Globus pallidus (tissue), 1 donor: ENCODE results near the gene ZBTB46.
"Not testable (repeated sequence)": the region's sequence is repeated elsewhere in the genome, so short reads cannot be mapped to it uniquely, and the experiment has no call there.

Source experiments
- DNase-seq: peaks from one replicate; pipeline ENCODE4 v3.0.0-alpha.2; 2015; ENCODE audit warnings: low spot score

Gene ZBTB46

DNA sequence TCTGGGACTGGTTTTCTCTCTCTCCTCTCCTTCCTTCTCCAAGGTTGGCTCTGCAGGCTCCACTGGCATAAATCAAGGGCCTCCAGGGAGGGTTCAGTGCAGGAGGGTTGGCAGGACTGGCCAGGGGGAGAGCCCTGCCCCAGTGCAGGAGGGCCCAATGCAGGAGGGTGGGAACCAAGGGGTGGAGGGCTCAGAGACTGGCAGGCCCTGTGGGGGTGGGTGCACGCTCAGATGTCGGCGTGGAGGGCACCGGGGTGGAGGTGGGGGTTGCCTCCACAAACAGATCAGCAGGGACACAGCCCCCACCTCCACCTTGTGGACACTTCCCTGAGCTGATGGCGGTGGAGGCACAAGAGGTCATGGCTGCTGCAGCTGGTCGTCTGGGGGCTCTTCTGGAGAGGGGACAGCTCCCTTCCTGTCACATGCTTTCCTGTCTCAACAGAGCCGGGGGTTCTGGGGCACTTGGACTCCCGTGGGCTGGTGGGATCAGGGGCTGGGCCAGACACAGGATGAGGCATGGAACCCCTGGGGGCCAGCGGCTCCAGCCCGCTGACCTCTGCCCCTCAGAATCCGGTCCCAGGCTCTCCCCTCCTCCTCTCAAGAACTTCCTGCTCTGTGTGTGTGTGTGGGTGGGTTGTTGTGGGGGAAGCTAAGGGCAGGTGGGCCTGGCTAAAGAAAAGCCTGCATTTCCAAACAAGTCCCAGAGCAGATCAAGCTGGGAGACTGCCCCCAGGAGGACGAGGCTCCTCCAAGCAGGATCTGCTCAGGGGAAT, 27.5 kb upstream of the ZBTB46 start:
- no peak for DNase-seq

- no peak for DNase-seq
Measured at GRCh38 chr20:63857764-63858392, 26.8 kb upstream of the ZBTB46 start.

GRCh38 chr20:63856098-63856511, 25.0 kb upstream of the ZBTB46 start:
- DNase-seq = no peak

DNA sequence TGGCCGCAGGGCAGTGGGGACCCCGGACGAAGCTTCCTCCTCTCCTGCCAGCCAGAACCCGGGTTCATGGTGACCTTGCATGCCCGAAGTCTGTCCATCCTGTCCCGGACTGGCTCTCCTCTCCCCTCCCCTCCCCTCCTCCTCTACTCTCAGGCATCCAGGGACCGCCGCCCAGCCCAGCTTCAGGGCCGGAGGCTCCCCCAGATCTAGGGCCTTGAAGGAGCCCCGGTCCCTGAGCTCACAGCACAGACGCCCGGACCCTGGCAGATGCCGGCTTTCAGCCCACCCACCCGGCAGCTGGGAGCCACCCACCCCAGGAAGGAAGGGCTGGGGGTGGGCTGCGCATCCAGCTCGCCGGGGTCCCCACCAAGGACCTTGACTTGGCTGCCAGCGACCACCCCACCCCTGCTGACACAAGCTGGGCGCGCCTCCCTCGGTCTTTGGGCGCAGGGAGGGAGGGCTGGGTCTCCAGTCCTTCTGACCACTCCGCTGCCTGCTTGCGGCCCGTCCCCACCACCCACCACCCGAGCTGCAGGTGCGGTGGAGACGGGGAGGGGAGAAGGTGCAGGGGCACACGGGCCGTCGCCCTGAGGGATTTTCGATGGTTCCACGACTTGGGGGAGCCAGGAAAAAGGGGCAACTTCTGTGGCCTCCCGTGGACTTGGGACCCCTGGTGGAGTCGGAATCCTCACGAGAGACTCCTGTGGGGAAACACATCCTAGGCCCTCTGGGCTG, 24.5 kb upstream of the ZBTB46 start:
- DNase-seq = no peak

GRCh38 chr20:63854766-63855362, 23.8 kb upstream of the ZBTB46 start:
- DNase-seq = no peak

GRCh38 chr20:63854069-63854765, 23.2 kb upstream of the ZBTB46 start:
- DNase-seq = no peak

DNA sequence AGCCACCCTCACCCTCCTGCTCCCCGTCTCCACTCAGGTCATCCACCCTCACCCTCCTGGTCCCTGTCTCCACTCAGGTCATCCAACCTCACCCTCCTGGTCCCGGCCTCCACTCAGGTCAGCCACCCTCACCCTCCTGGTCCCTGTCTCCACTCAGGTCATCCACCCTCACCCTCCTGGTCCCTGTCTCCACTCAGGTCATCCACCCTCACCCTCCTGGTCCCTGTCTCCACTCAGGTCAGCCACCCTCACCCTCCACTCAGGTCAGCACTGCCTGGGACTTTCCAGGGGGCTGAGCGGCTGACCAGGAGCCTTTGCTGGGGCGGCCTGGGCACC, 22.6 kb upstream of the ZBTB46 start:
- DNase-seq = not testable (repeated sequence)

GRCh38 chr20:63851548-63851943, 20.5 kb upstream of the ZBTB46 start:
- not testable (repeated sequence) for DNase-seq

- no peak for DNase-seq
Measured at GRCh38 chr20:63850689-63851547, 19.9 kb upstream of the ZBTB46 start.

- no peak for DNase-seq
Measured at GRCh38 chr20:63848003-63848911, 17.2 kb upstream of the ZBTB46 start.

- no peak for DNase-seq
Measured at GRCh38 chr20:63847237-63848002, 16.4 kb upstream of the ZBTB46 start.

- DNase-seq = no peak
Measured at GRCh38 chr20:63846888-63847236, 15.8 kb upstream of the ZBTB46 start.

DNA sequence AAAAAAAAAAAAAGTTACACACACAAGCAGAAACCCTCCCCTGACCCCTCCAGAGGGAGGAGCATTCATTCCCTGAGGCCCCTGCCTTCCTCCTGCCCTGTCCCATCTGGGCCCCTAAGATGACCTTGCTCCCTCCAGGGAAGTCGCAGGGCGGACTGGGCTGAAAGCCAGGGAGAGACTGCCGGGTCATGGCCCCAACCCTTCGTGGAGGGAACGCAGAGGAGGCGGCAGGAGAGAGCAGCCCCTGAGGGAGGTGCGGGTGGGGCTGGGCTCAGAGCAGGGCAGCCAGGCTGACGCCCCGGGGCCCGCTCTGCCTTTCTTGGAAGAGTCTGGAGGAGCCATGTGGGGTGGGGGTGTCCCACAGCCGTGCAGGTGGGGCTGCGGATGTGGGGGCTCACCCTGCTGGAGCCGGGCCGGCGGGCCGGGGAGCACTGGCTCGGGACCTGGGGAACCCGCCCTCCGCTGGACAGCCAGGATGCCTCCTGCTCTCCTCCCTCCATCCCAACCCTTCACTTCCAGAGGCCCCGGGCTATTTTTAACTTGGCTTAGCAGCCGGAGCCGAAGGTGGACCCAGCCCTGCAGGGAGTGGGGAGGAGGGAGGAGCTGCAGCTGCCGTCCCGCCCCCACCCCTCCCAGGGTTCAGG, 15.2 kb upstream of the ZBTB46 start:
- DNase-seq = no peak

DNA sequence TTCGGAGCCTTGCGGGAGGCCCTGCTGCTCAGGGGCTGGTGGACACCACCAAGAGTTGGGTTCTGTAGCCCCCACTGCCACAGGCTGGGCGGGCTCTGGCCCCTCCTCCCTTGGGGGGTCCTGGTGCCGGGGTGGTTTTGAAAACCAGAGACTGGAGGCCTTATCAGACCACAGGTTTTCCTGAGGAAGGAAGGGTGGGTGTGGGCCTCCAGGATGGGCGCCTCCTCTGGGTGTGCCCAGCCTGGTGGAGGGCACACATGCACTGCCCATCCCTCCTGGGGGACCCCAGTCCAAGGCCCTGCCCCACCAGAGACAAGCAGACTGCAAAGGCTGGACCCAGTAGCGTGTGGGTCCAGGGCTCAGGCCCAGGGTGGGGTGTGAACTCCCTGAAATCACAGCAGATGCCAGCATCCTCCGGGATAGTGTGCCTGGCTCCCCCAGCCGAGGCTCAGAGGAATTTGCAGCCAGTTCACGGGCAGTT, 13.5 kb upstream of the ZBTB46 start:
- DNase-seq = no peak

GRCh38 chr20:63843778-63844177, 12.7 kb upstream of the ZBTB46 start:
- no peak for DNase-seq

GRCh38 chr20:63843222-63843621, 12.2 kb upstream of the ZBTB46 start:
- DNase-seq = no peak

DNA sequence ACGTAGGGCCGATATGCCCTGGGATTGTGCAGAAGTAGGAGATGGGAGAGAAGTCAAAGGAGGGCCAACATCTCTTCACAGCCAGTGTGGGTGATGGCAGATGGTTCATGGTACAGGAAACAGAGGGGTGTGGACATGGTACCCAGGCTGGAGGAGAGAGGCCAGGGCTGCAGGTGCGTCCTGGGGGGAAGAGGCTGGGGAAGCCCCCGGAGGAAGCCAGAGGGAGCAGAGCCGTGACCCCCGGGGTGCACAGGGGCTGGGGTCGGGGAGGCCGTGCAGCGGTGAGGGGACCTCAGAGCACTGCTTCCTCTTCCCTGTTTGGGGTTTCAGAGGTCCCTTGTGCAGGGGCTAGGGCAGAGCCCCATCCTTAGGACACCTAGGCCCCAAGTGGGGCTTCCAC, 11.2 kb upstream of the ZBTB46 start:
- no peak for DNase-seq

GRCh38 chr20:63840405-63840828, 9.4 kb upstream of the ZBTB46 start:
- no peak for DNase-seq

DNA sequence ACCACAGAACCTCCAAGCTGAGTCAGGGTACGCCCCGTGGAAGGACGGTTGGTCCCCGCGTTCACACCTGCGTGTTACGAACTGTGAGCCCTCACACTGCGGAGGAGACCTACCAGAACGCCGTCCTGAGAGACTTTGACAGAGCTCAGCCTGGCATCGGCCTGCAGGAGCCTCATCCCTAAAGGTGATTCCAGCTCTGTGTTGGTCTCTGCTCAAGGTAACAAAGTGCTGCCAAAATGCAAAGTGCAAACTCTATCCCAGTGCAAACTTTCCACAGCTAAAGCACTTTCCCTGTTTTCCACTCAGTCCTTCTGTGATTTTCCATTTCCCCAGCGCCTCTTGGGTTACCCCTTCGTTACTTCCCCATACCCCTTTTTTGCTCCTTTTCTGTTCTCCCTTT, 8.6 kb upstream of the ZBTB46 start:
- DNase-seq = no peak
